Activated CD8-positive, alpha-beta memory T cell treated with anti-CD3 and anti-CD28 coated beads for 36 hours (primary cell): Measurements from ENCODE around the gene RNF39. TPM values are rescaled to one million over a fixed set of nuclear protein-coding genes. Genes with fewer than 3 reads are reported as not detected.
"Not testable (repeated sequence)": the region's sequence is repeated elsewhere in the genome, so short reads cannot be mapped to it uniquely, and the experiment has no call there.

Experiments
- CTCF ChIA-PET: fragments of 350-600 bp; sonication (Branson Sonifier 250); formaldehyde crosslinking; loops from one replicate; lab custom pipeline; 2021; ENCODE audit warnings: antibody characterized with exemption; lab: Charles Lee
- POLR2A ChIA-PET: fragments of 350-600 bp; sonication (Branson Sonifier 250); formaldehyde crosslinking; loops from one replicate; lab custom pipeline; 2021; ENCODE audit warnings: antibody characterized with exemption; lab: Charles Lee
- total RNA-seq, 2 experiments: library from RNA; stranded (reverse); gene quantifications; one replicate each; pipeline ENCODE4 v1.2.3, GENCODE V29; 2021

RNF39 gene
- total RNA-seq, 2 experiments from 2014 or later, result not detected

DNA sequence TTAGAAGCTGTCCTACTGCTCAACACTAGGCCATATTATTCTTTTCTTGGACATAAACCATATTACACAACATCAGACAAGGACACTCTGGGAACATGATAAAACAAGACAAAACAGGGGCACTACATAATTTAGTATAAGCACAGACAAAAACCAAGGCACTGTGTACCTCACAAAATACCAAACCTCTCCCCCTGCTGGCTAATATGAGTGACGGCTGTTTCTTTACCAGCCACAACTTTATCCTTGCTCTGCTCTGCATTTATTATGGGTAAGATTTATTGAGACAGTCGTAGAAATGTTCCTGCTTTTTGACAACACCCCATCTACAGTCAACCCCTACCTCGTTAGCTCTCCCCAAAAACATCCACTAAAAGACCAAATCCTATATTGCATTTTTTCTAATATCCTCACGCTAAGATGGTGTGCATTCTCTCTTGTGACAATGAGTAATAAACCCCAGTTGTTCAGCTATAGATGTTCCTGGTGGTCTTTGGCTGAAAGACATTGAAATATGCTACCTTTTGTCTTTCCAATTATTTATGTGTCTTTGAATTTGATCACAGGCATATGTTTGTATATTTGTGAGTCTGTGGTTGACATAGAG, 38.3 kb downstream of the RNF39 start:
- ChIA-PET CTCF (no interaction called here), POLR2A (no interaction called here)

DNA sequence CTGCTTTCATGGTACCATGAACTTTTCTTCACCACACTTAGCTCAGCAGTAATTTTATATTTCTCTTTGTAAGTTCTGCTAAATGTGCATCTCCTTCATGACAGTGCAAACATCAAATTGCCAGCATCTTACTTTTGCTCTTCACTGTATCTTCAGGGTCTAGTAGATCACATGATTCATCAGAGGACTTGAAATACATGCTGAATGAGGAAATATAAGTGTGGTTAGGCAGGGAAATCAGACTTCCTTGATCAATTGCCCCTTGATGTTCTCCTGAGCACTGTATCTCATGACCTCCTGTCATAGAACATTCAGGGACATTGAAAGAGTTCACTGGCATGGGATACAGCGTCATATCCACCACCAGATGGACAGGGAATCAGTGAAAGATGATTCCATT, 39.8 kb downstream of the RNF39 start:
- ChIA-PET CTCF (no interaction called here), POLR2A (no interaction called here)

DNA sequence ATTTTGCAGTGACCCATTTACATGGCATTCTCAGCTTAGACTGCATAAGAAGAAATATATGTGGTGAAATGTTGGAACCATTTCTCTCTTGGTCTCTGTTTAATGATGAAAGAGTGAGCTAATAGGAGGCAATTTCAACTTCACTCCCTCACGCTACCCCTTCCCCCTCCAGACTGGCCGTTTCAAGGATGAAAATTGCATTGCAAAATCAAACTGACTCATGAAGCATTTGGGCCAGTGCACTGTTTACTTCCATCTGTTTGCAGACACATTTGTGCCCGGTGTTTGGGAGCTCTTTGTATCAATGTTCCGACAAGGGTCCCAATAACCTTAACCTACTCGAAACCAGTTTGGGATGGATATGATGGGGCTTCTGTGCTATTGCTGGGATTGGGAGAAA, 42.1 kb downstream of the RNF39 start:
- CTCF ChIA-PET, POLR2A ChIA-PET: not testable (repeated sequence)

DNA sequence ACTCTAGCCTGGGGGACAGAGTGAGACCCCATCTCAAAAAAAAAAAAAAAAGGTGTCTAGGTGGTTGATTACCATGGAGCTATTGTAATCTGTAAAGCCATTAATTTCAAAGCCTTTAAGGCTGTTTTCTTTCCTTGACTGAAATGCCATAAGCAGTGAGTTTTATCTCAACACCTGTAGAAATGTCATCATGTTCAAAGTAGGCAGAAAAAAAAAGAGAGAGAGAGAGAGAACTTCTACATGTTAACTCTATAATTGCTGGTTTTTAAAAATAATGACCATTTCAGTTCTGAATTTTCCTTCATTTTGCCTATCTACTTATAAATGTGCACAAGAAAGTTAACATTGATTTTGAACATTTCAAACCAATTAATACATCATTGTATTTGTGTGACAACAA, 44.2 kb downstream of the RNF39 start:
- CTCF ChIA-PET, result no interaction called here
- POLR2A ChIA-PET, result interaction anchor here (0.6 kb wide), 1 partner anchor 67 kb away, joined by 4 read pairs; no protein-coding TSS in a partner anchor

DNA sequence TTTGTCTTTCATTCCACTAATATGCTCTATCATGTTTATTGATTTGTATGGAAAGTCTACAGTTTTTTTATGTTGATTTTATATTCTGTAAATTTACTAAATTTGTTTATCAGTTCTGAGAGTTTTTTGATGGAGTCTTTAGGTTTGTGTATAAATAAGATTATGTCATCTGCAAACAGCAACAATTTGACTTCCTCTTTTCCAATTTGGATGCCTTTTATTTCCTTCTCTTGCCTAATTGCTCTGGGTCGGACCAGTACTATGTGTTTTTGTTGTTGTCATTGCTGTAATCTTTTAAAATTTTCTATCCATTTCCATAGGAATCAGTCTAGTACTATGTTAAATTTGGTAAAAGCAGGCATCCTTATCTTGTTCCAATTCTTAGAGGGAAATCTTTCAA, 46.0 kb downstream of the RNF39 start:
- ChIA-PET POLR2A (no interaction called here), CTCF (no interaction called here)

DNA sequence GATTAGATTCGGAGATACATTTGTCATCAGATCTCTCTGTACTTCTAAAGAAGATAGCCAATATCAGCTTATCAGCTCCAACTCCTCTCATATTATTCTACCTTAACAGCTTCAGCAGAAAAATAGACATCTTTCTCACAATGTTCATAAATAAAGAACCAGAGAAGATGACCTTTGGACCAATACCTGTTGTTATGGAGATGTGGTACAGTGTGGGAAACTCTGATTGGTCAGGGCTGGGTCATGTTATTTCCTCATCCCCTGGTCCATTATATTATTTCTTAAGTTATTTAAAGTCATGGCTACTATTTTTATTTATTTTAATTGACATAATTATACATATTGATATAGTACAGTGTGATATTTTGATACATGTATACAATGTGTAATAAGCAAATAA, 50.4 kb downstream of the RNF39 start:
- ChIA-PET POLR2A (no interaction called here), CTCF (no interaction called here)

DNA sequence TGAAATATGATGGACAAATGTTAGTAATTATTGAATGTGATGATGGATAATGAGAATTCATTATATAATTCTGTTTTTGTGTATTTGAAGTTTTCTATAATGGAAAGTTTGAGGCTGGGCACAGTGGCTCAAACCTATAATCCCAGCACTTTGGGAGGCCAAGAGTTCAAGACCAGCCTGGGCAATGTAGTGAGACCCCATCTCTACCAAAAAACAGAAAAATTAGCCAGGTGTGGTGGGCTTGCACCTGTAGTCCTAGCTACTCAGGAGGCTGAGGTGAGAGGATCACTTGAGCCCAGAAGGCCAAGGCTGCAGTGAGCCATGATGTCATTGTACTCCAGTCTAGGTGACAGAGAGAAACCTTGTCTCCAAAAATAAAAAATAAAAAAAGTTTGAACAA, 52.9 kb downstream of the RNF39 start:
- CTCF ChIA-PET, POLR2A ChIA-PET: not testable (repeated sequence)

DNA sequence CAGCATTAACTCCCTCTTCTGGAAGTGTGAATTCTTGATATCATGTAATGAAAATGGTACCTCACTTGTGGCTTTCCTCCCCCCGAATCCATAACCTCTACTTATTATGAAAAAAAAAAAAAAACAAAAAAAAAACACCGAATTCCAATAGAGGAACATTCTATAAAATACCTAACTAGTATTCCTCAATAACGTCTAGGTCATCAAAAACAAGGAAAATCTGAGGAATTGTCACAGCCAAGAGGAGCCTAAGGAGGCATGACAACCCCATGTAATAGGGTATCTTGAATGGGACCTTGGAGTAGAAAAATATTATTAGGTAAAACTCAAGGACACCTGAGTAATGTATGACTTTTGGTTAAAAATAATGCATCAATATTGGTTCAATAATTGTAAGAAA, 53.4 kb downstream of the RNF39 start:
- ChIA-PET CTCF (no interaction called here), POLR2A (no interaction called here)

DNA sequence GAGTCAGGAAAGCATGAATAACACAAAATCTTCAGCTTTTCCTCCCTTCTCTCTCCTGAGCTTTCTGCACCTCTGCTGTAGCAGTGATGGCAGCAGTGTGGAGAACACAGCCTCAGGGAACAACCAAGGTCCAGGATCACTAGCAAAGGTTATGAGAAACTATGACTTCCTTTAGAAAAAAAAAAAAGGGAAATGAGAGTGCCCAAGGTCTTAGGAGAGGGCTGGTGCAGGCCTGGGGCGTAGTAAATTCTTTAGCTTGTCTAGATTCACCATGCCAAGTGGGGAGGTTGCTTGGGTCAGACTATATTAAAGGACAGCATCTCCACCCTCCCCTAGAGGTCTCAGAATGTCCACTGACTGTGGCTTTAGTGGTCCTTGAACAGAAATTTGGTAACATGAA, 54.9 kb downstream of the RNF39 start:
- ChIA-PET CTCF (interaction anchor here (0.6 kb wide), 1 partner anchor 288 kb away, joined by 3 read pairs; no protein-coding TSS in a partner anchor), POLR2A (no interaction called here)

Other genes starting within 250 kb of the RNF39 start
- under 1 TPM; 0.32 to 0.59 TPM for gene HLA-G, start 247.9 kb downstream of the RNF39 start, total RNA-seq
- 1,000 to 10,000 TPM; 1,039 to 1,049 TPM for gene HLA-A, start 133.2 kb downstream of the RNF39 start, total RNA-seq
- gene POLR1H, start 14.5 kb downstream of the RNF39 start, total RNA-seq, result 10 to 100 TPM; 49.6 to 52.7 TPM
- gene PPP1R11, start 8.6 kb downstream of the RNF39 start, total RNA-seq, result 10 to 100 TPM; 55.8 to 58.8 TPM
- gene TRIM31, start 37.3 kb upstream of the RNF39 start, total RNA-seq, result not detected
- gene TRIM40, start 60.4 kb upstream of the RNF39 start, total RNA-seq, result not detected
- gene TRIM10, start 85.4 kb upstream of the RNF39 start, total RNA-seq, result not detected
- gene TRIM15, start 87.8 kb upstream of the RNF39 start, total RNA-seq, result not detected
- 10 to 100 TPM; 77.0 to 86.9 TPM for gene TRIM26, start 137.6 kb upstream of the RNF39 start, total RNA-seq